HepG2 (cell line): Measurements from ENCODE around the gene SLC29A2. TPM values are rescaled to one million over a fixed set of nuclear protein-coding genes. Genes with fewer than 3 reads are reported as not detected.

Source experiments
- HNRNPUL1 ChIP-seq: fragments of 200-400 bp; formaldehyde crosslinking; IDR thresholded peaks from 2 replicates; pipeline ENCODE4 v1.6.1; 2017; ENCODE audit warnings: low read depth, mild to moderate bottlenecking, low read length, moderate library complexity
- RAD21 ChIP-seq: fragments of 450-650 bp; formaldehyde crosslinking; IDR thresholded peaks from 2 replicates; pipeline ENCODE4 v1.5.0; 2020; ENCODE audit warnings: mild to moderate bottlenecking
- ZFP82 ChIP-seq: sonication (generic); formaldehyde crosslinking; IDR thresholded peaks from 2 replicates; pipeline ENCODE4 v1.5.1; 2020; ENCODE audit warnings: mild to moderate bottlenecking, missing genetic modification reagents, borderline replicate concordance
- ZNF33A ChIP-seq: sonication (generic); formaldehyde crosslinking; IDR thresholded peaks from 2 replicates; pipeline ENCODE4 v1.5.1; 2020; ENCODE audit warnings: missing genetic modification reagents, mild to moderate bottlenecking, moderate library complexity, borderline replicate concordance
- ZNF546 ChIP-seq: sonication (generic); formaldehyde crosslinking; conservative IDR thresholded peaks from 2 replicates; pipeline ENCODE4 v1.8.1; 2023; ENCODE audit warnings: mild to moderate bottlenecking, missing genetic modification reagents
- ZNF558 ChIP-seq: sonication (generic); formaldehyde crosslinking; IDR thresholded peaks from 2 replicates; pipeline ENCODE4 v1.9.0; 2022; ENCODE audit warnings: mild to moderate bottlenecking, missing genetic modification reagents, borderline replicate concordance
- ZNF572 ChIP-seq: sonication (generic); formaldehyde crosslinking; IDR thresholded peaks from 2 replicates; pipeline ENCODE4 v1.5.1; 2020; ENCODE audit warnings: mild to moderate bottlenecking, missing genetic modification reagents
- ZNF790 ChIP-seq: sonication (generic); formaldehyde crosslinking; IDR thresholded peaks from 2 replicates; pipeline ENCODE4 v1.8.0; 2022; ENCODE audit warnings: missing genetic modification reagents, mild to moderate bottlenecking, borderline replicate concordance
- ZSCAN29 ChIP-seq: sonication (generic); formaldehyde crosslinking; conservative IDR thresholded peaks from 2 replicates; pipeline ENCODE4 v1.4.0; 2020; ENCODE audit warnings: mild to moderate bottlenecking, missing genetic modification reagents
- polyA plus RNA-seq, 8 experiments: library from polyadenylated mRNA; depleted of rRNA in 3 of 8; stranded (reverse) in 7 of 8; unstranded in 1 of 8; fragments of >200 nt; fragmentation: Illumina TruSeq in 4 of 8; extraction: Trizol in 4 of 8; gene quantifications; 2 replicates each; pipeline versions ENCODE4 v1.2.1 to v1.2.3, GENCODE V29; 2011 to 2016; ENCODE audit warnings: low read depth in 4 of 8, missing spikeins in 1 of 8, mixed read lengths in 1 of 8; ENCODE audit not compliant: insufficient read depth in 1 of 8
- total RNA-seq, 5 experiments: library from RNA; depleted of rRNA; stranded (reverse); fragments of >200 nt; fragmentation: Illumina TruSeq; extraction: Trizol; gene quantifications; 2 replicates each; pipeline ENCODE4 v1.2.3, GENCODE V29; 2016; ENCODE audit warnings: low read depth in 1 of 5
- TF ChIP-seq, protein P1 (sequence below): sonication (generic); formaldehyde crosslinking; IDR thresholded peaks from 2 replicates; pipeline ENCODE4 v1.4.0; 2020; ENCODE audit warnings: missing genetic modification reagents
- TF ChIP-seq, protein P2 (sequence below): sonication (generic); formaldehyde crosslinking; IDR thresholded peaks from 2 replicates; pipeline ENCODE4 v1.9.0; 2022; ENCODE audit warnings: missing genetic modification reagents, mild to moderate bottlenecking, borderline replicate concordance
- TF ChIP-seq, protein P3 (sequence below): sonication (generic); formaldehyde crosslinking; IDR thresholded peaks from 2 replicates; pipeline ENCODE4 v1.5.0; 2020; ENCODE audit warnings: missing genetic modification reagents, mild to moderate bottlenecking, borderline replicate concordance
- TF ChIP-seq, protein P4 (sequence below): sonication (generic); formaldehyde crosslinking; conservative IDR thresholded peaks from 2 replicates; pipeline ENCODE4 v1.4.0; 2020; ENCODE audit warnings: mild to moderate bottlenecking, missing genetic modification reagents, moderate library complexity
- TF ChIP-seq, protein P5 (sequence below): IDR thresholded peaks from 2 replicates; pipeline ENCODE4 v1.6.1; 2016; ENCODE audit warnings: missing compliant biosample characterization, missing genetic modification reagents, borderline replicate concordance

SLC29A2 gene
- total and polyA plus RNA-seq, 2 of the 13 experiments (the other 11 are each of a cell fraction or from before 2014, with no cell fraction given), result 0.63 to 0.66 TPM

DNA sequence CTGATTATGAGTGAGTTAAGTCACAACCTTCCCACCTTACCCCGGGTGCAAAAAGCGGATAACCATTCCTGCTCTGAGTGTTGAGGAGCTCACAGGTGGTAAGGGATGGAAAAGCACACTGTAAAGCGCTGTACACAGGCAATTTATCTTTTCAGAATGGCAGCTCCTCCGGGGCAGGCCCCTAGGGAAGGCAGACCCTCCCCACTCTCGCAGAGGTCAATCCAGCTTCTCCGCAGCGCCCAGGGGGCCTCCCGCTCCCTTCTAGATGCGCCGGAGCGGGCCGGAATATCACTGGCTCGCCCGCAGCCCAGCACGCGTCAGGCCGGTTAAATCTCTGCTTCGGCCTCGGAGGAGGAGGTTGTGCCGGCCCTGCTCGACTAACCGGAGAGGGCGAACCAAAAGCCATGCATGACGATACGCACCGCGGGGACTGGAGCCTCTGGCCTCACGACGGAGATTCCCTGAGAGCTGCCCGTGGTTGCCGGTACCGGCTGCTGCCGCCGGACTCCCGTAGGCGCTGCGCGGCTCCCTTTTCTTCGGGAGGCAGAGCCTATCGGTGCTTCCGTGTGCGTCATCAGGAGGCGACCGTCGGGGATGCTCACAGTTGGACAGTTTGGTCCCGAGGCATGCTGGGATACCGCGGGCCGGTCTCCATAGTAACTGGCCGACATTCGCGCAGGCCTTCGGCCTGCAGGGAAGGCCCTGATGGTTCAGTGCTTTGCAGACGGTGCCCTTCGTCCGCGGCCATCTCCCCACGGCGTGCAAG lies 26.8 kb downstream of the SLC29A2 start, which contains the start of gene BRMS1 (continued):
- TF ChIP-seq, protein P1, sequence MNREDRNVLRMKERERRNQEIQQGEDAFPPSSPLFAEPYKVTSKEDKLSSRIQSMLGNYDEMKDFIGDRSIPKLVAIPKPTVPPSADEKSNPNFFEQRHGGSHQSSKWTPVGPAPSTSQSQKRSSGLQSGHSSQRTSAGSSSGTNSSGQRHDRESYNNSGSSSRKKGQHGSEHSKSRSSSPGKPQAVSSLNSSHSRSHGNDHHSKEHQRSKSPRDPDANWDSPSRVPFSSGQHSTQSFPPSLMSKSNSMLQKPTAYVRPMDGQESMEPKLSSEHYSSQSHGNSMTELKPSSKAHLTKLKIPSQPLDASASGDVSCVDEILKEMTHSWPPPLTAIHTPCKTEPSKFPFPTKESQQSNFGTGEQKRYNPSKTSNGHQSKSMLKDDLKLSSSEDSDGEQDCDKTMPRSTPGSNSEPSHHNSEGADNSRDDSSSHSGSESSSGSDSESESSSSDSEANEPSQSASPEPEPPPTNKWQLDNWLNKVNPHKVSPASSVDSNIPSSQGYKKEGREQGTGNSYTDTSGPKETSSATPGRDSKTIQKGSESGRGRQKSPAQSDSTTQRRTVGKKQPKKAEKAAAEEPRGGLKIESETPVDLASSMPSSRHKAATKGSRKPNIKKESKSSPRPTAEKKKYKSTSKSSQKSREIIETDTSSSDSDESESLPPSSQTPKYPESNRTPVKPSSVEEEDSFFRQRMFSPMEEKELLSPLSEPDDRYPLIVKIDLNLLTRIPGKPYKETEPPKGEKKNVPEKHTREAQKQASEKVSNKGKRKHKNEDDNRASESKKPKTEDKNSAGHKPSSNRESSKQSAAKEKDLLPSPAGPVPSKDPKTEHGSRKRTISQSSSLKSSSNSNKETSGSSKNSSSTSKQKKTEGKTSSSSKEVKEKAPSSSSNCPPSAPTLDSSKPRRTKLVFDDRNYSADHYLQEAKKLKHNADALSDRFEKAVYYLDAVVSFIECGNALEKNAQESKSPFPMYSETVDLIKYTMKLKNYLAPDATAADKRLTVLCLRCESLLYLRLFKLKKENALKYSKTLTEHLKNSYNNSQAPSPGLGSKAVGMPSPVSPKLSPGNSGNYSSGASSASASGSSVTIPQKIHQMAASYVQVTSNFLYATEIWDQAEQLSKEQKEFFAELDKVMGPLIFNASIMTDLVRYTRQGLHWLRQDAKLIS, result no peak
- TF ChIP-seq, protein P2, sequence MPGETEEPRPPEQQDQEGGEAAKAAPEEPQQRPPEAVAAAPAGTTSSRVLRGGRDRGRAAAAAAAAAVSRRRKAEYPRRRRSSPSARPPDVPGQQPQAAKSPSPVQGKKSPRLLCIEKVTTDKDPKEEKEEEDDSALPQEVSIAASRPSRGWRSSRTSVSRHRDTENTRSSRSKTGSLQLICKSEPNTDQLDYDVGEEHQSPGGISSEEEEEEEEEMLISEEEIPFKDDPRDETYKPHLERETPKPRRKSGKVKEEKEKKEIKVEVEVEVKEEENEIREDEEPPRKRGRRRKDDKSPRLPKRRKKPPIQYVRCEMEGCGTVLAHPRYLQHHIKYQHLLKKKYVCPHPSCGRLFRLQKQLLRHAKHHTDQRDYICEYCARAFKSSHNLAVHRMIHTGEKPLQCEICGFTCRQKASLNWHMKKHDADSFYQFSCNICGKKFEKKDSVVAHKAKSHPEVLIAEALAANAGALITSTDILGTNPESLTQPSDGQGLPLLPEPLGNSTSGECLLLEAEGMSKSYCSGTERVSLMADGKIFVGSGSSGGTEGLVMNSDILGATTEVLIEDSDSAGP (CRISPR knock-in tag), result peak; percentile 91; the same call in 1 of the 2 replicates
- TF ChIP-seq, protein P3, sequence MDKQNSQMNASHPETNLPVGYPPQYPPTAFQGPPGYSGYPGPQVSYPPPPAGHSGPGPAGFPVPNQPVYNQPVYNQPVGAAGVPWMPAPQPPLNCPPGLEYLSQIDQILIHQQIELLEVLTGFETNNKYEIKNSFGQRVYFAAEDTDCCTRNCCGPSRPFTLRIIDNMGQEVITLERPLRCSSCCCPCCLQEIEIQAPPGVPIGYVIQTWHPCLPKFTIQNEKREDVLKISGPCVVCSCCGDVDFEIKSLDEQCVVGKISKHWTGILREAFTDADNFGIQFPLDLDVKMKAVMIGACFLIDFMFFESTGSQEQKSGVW (CRISPR knock-in tag), result no peak
- TF ChIP-seq ZNF790 (CRISPR knock-in tag) (no peak), ZNF546 (CRISPR knock-in tag) (peak; percentile 69; the same call in 1 of the 2 replicates), RAD21 (CRISPR knock-in tag) (no peak), ZNF572 (CRISPR knock-in tag) (no peak), ZFP82 (no peak), ZNF33A (CRISPR knock-in tag) (no peak), ZSCAN29 (CRISPR knock-in tag) (0 out of 2 replicates have a peak, but pooled peaks have one; percentile 45), ZNF558 (CRISPR knock-in tag) (no peak), HNRNPUL1 (no peak)
- TF ChIP-seq, protein P4, sequence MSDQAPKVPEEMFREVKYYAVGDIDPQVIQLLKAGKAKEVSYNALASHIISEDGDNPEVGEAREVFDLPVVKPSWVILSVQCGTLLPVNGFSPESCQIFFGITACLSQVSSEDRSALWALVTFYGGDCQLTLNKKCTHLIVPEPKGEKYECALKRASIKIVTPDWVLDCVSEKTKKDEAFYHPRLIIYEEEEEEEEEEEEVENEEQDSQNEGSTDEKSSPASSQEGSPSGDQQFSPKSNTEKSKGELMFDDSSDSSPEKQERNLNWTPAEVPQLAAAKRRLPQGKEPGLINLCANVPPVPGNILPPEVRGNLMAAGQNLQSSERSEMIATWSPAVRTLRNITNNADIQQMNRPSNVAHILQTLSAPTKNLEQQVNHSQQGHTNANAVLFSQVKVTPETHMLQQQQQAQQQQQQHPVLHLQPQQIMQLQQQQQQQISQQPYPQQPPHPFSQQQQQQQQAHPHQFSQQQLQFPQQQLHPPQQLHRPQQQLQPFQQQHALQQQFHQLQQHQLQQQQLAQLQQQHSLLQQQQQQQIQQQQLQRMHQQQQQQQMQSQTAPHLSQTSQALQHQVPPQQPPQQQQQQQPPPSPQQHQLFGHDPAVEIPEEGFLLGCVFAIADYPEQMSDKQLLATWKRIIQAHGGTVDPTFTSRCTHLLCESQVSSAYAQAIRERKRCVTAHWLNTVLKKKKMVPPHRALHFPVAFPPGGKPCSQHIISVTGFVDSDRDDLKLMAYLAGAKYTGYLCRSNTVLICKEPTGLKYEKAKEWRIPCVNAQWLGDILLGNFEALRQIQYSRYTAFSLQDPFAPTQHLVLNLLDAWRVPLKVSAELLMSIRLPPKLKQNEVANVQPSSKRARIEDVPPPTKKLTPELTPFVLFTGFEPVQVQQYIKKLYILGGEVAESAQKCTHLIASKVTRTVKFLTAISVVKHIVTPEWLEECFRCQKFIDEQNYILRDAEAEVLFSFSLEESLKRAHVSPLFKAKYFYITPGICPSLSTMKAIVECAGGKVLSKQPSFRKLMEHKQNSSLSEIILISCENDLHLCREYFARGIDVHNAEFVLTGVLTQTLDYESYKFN (CRISPR knock-in tag), result peak; percentile 43; the same call in 1 of the 2 replicates
- TF ChIP-seq, protein P5, sequence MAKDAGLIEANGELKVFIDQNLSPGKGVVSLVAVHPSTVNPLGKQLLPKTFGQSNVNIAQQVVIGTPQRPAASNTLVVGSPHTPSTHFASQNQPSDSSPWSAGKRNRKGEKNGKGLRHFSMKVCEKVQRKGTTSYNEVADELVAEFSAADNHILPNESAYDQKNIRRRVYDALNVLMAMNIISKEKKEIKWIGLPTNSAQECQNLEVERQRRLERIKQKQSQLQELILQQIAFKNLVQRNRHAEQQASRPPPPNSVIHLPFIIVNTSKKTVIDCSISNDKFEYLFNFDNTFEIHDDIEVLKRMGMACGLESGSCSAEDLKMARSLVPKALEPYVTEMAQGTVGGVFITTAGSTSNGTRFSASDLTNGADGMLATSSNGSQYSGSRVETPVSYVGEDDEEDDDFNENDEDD (CRISPR knock-in tag), result peak; percentile 48; the same call in 1 of the 2 replicates
